Tibial nerve (tissue), 4 donors: ENCODE data around the gene APBB1. TPM values are rescaled to one million over a fixed set of nuclear protein-coding genes. Genes with fewer than 3 reads are reported as not detected.

Experiments used
- DNase-seq, 2 donors: peaks; one replicate each; pipeline ENCODE4 v3.0.0-alpha.2; 2019; ENCODE audit warnings: low spot score in 2 of 2
- H3K27ac ChIP-seq, 4 donors: fragments of 200-600 bp; sonication (generic) in 3 of 4; one replicate each; pipeline ENCODE4 v1.5.1; 2017 to 2019; ENCODE audit warnings: mild to moderate bottlenecking in 1 of 4
- H3K27me3 ChIP-seq, 2 donors: fragments of 200-600 bp; sonication (generic) in 1 of 2; one replicate each; pipeline versions ENCODE4 v1.5.1 to v1.6.0; 2017 to 2019
- H3K36me3 ChIP-seq, 3 donors: fragments of 200-600 bp; sonication (generic); one replicate each; pipeline ENCODE4 v1.5.1; 2018 to 2019
- H3K4me1 ChIP-seq, 4 donors: fragments of 200-600 bp; sonication (generic) in 3 of 4; one replicate each; pipeline ENCODE4 v1.5.1; 2017 to 2019
- H3K4me3 ChIP-seq, 4 donors: fragments of 200-600 bp; sonication (generic) in 3 of 4; one replicate each; pipeline ENCODE4 v1.5.1; 2017 to 2019; ENCODE audit warnings: mild to moderate bottlenecking in 1 of 4, moderate library complexity in 1 of 4
- H3K9me3 ChIP-seq, 4 donors: fragments of 200-600 bp; sonication (generic) in 3 of 4; one replicate each; pipeline ENCODE4 v1.5.1; 2017 to 2019
- CTCF ChIP-seq, 5 experiments: fragments of 200-600 bp in 3 of 5; fragments of 450-650 bp in 2 of 5; sonication (generic) in 3 of 5; IDR thresholded peaks; one replicate each; pipeline ENCODE4 v1.5.1; 2016 to 2019; ENCODE audit warnings: antibody characterized with exemption in 5 of 5, mild to moderate bottlenecking in 3 of 5, moderate library complexity in 2 of 5
- EP300 ChIP-seq, 2 donors: sonication (generic); formaldehyde crosslinking; IDR thresholded peaks; one replicate each; pipeline ENCODE4 v1.6.1; 2017; ENCODE audit warnings: antibody characterized with exemption in 2 of 2, mild to moderate bottlenecking in 1 of 2
- POLR2A ChIP-seq, 2 donors: fragments of 450-650 bp; IDR thresholded peaks; one replicate each; pipeline ENCODE4 v1.6.1; 2017; ENCODE audit warnings: antibody characterized with exemption in 2 of 2, mild to moderate bottlenecking in 2 of 2, moderate library complexity in 2 of 2
- WGBS, 2 donors: methylation state at CpG; one replicate each; pipeline ENCODE4 v1.1.5; 2018; 5-methylcytosine and 5-hydroxymethylcytosine counted together
- total RNA-seq, 4 donors: library from RNA; depleted of rRNA; stranded (reverse); fragments of >200 nt; gene quantifications; one replicate each; pipeline ENCODE4 v1.1.0, GENCODE V29; 2016

The APBB1 gene
- total RNA-seq, 4 donors from 2014 or later = 56.1 to 67.6 (median 62.8) TPM

- 93 to 96% methylated on average over 43 to 52 of the region's 56 CpGs for WGBS, 2 donors
- DNase-seq = no peak
- Histone ChIP-seq H3K4me3 (no peak overlapping the region), H3K4me1 (no peaks in the 10 kb centered on the region), H3K9me3 (no peaks in the 10 kb centered on the region), H3K36me3 (peaks cover 4 to 100% (median 14%) of the 10 kb centered on the region in 3 donors), H3K27me3 (no peaks in the 10 kb centered on the region), H3K27ac (no peak overlapping the region)
- TF ChIP-seq CTCF (IDR thresholded peaks at IDR 0.05) (no peak), EP300 (IDR thresholded peaks at IDR 0.05) (no peak), POLR2A (IDR thresholded peaks at IDR 0.05) (no peak)
Observed at GRCh38 chr11:6456361-6457073, 37.6 kb upstream of the APBB1 start.

- WGBS, 2 donors = 88 to 93% methylated on average over 2 of the region's 2 CpGs
- no peak for DNase-seq
- Histone ChIP-seq H3K27ac (no peak overlapping the region), H3K4me3 (no peak overlapping the region), H3K27me3 (no peaks in the 10 kb centered on the region), H3K4me1 (no peaks in the 10 kb centered on the region), H3K36me3 (peaks cover 4 to 100% (median 21%) of the 10 kb centered on the region in 3 donors), H3K9me3 (no peaks in the 10 kb centered on the region)
- TF ChIP-seq EP300 (IDR thresholded peaks at IDR 0.05) (no peak), CTCF (IDR thresholded peaks at IDR 0.05) (no peak), POLR2A (IDR thresholded peaks at IDR 0.05) (no peak)
Observed at GRCh38 chr11:6455070-6455469, 36.2 kb upstream of the APBB1 start.

DNA sequence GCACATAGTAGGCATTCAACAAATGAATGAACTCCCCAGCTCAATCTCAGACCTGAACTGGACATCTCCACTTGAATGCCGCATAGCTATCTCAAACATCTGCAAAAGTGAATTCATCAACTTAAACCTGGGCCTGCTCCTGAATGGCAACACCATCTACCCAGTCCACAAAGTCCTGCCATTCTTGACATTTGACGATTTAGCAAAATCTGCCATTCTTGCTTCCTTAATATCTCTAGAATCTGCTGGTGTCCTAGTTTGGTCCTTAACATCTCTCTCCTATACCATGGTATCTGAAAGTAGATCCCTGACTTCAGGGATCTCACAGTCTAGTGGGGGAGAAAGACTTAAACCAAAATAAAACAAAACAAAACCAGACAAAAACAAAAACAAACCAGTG lies 34.3 kb upstream of the APBB1 start:
- Histone ChIP-seq H3K27me3 (no peaks in the 10 kb centered on the region), H3K36me3 (peaks cover 4 to 100% (median 27%) of the 10 kb centered on the region in 3 donors), H3K9me3 (no peaks in the 10 kb centered on the region), H3K4me3 (no peak overlapping the region), H3K27ac (no peak overlapping the region), H3K4me1 (no peaks in the 10 kb centered on the region)
- no peak for DNase-seq
- WGBS, 2 donors = 95 to 98% methylated on average over 2 of the region's 2 CpGs
- TF ChIP-seq CTCF (IDR thresholded peaks at IDR 0.05) (no peak), EP300 (IDR thresholded peaks at IDR 0.05) (no peak)

DNA sequence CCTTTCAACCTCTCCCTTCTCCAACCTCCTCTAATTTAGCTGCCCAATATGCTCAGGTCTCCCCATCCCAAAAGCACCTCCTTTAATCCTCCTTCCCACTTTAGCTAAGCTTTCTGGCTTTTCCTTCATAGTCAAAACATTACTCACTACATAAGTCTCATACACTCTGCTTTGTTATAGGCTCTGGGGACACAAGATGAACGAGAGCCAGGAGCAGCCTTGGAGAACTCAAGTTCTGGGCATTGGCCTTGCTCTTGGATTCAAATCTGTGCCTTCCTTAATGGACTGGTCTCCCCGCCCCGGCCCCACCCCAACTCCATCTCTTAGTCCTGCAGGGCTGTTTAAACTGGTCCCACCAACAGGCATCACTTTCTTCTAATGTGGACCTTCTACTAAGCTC lies 33.3 kb upstream of the APBB1 start:
- no peak for DNase-seq
- no peak for TF ChIP-seq POLR2A (IDR thresholded peaks at IDR 0.05)
- TF ChIP-seq EP300 (IDR thresholded peaks at IDR 0.05) = no peak
- no peak for TF ChIP-seq CTCF (IDR thresholded peaks at IDR 0.05)
- no peak overlapping the region for H3K27ac ChIP-seq

DNA sequence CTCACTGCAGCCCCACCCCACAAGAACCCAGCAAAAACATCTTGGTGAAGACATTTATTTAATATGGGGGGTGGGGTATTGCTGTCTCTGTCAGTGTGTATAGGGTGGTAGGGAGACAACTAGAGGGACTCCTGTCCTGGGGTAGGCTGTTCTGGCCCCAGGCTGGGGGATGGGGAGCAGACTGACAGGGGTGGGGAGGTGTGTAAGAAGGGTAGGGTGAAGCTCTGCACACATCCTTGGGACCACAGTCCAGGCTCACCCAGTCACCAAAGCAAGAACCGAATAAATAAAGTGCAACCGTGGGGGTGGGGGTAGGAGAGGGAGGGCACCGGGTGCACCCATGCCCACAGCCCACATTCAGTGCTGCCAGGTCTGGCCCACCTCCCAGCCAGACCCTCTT lies 29.7 kb upstream of the APBB1 start:
- 89 to 94% methylated on average over 3 of the region's 3 CpGs for WGBS, 2 donors
- Histone ChIP-seq H3K9me3 (no peaks in the 10 kb centered on the region), H3K27ac (no peak overlapping the region), H3K4me3 (no peak overlapping the region), H3K27me3 (no peaks in the 10 kb centered on the region), H3K4me1 (no peaks in the 10 kb centered on the region), H3K36me3 (peaks cover 0 to 64% (median 13%) of the 10 kb centered on the region in 3 donors)
- no peak for DNase-seq
- TF ChIP-seq CTCF (IDR thresholded peaks at IDR 0.05) (no peak), POLR2A (IDR thresholded peaks at IDR 0.05) (no peak), EP300 (IDR thresholded peaks at IDR 0.05) (no peak)

More for the DNA sequence above, 33.3 kb upstream of the APBB1 start:
- Histone ChIP-seq H3K4me1 (no peaks in the 10 kb centered on the region), H3K4me3 (no peak overlapping the region), H3K9me3 (no peaks in the 10 kb centered on the region), H3K27me3 (no peaks in the 10 kb centered on the region), H3K36me3 (peaks cover 4 to 100% (median 22%) of the 10 kb centered on the region in 3 donors)
- 68 to 76% methylated on average over 3 of the region's 3 CpGs for WGBS, 2 donors
